ENCODE data around the gene ZNF473. TPM values are rescaled to one million over a fixed set of nuclear protein-coding genes. Genes with fewer than 3 reads are reported as not detected.
"Not testable (repeated sequence)": the region's sequence is repeated elsewhere in the genome, so short reads cannot be mapped to it uniquely, and the experiment has no call there.

ZNF473 gene
- total RNA-seq, 1 donor from 2014 or later: 7.3 TPM

DNA sequence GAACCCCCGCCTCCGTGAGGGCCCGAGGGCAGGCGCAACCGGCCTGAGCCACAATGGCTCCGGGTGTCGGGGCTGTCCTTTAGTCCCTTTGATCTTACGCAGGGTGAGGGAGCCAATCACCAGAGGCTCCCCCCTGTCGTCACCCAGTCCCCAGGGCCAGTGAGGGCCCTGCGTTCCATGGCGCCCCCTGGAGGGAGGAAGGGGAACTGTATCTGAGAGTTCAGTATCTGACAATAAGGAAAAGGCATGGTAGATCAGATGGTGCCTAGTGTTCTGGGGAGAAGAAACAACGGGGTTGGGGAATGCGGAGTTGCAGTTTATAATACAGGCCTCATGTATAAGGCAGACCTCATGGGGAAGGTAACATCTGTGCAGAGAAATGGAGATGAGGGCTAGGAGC is 72.1 kb downstream of the ZNF473 start:
- DNase-seq (ENCODE audit: low read depth, low spot score): not testable (repeated sequence)

DNA sequence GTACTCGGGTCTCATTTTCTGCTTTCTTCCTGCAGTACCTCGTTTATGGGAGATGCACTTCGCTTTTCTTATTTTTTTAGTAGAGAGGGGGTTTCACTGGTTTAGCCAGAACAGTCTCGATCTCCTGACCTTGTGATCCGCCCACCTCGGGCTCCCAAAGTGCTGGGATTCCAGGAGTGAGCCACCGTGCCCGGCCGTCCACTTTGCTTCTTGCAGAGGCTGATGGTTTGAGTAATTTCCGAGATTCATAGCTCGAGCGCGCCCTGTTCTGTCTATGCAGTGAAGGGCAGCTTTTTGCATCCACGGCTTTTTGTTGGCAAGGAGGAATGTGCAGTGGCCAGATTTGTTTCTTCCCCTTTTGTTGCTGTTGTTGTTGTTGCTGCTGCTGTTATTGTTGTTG is 73.1 kb downstream of the ZNF473 start:
- not testable (repeated sequence) for DNase-seq (ENCODE audit: low read depth, low spot score)

DNA sequence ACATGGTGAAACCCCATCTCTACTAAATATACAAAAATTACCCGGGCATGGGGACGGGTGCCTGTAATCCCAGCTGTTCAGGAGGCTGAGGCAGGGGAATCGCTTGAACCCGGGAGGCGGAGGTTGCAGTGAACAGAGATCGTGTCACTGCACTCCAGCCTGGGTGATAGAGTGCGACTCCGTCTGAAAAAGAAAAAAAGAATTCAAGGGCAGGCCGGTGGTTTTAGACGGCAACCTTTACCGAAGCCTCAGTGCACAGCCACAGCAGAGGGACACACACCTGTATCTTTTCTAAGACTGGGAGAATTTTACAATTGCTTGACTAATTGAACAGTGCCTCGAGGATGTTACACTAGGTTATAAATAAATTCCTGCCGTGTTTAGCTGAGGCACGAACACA is 73.9 kb downstream of the ZNF473 start:
- DNase-seq (ENCODE audit: low read depth, low spot score): not testable (repeated sequence)

DNA sequence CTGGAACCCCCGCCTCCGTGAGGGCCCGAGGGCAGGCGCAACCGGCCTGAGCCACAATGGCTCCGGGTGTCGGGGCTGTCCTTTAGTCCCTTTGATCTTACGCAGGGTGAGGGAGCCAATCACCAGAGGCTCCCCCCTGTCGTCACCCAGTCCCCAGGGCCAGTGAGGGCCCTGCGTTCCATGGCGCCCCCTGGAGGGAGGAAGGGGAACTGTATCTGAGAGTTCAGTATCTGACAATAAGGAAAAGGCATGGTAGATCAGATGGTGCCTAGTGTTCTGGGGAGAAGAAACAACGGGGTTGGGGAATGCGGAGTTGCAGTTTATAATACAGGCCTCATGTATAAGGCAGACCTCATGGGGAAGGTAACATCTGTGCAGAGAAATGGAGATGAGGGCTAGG is 75.1 kb downstream of the ZNF473 start:
- DNase-seq (ENCODE audit: low read depth, low spot score): not testable (repeated sequence)

Other genes starting within 250 kb of the ZNF473 start
- 23.9 and 34.9 TPM in 2 replicates for gene FUZ, start 212.7 kb upstream of the ZNF473 start, total RNA-seq
- gene MED25, start 207.7 kb upstream of the ZNF473 start, total RNA-seq: 13.1 and 13.8 TPM in 2 replicates
- 47.3 and 65.2 TPM in 2 replicates for gene PTOV1, start 174.8 kb upstream of the ZNF473 start, total RNA-seq
- gene PNKP, start 158.4 kb upstream of the ZNF473 start, total RNA-seq: 47.2 and 48.2 TPM in 2 replicates
- gene AKT1S1, start 148.7 kb upstream of the ZNF473 start, total RNA-seq: 7.6 and 11.2 TPM in 2 replicates
- gene TBC1D17, start 148.3 kb upstream of the ZNF473 start, total RNA-seq: 7.1 and 7.3 TPM in 2 replicates
- gene IL4I1, start 129.1 kb upstream of the ZNF473 start, total RNA-seq: 3.3 and 4.7 TPM in 2 replicates
- 5.1 and 5.2 TPM in 2 replicates for gene ATF5, start 96.8 kb upstream of the ZNF473 start, total RNA-seq
- gene NUP62, start 96.5 kb upstream of the ZNF473 start, total RNA-seq: 33.8 and 49.8 TPM in 2 replicates
- gene SIGLEC11, start 64.8 kb upstream of the ZNF473 start, total RNA-seq: not detected in 2 replicates
- gene VRK3, start 633 bp upstream of the ZNF473 start, total RNA-seq: 16.4 and 22.4 TPM in 2 replicates
- gene IZUMO2, start 137.3 kb downstream of the ZNF473 start, total RNA-seq: not detected in 2 replicates
- gene MYH14, start 177.6 kb downstream of the ZNF473 start, total RNA-seq: 0.07 TPM in 1 of 2 replicates, not detected in the other